Measurements from ENCODE around the gene DNAJB8.

DNAJB8 gene

GRCh38 chr3:128487538-128487812, 20.8 kb upstream of the DNAJB8 start:
- H2AFZ ChIP-seq (ENCODE audit: low read length): peak overlapping the region; percentile 83

DNA sequence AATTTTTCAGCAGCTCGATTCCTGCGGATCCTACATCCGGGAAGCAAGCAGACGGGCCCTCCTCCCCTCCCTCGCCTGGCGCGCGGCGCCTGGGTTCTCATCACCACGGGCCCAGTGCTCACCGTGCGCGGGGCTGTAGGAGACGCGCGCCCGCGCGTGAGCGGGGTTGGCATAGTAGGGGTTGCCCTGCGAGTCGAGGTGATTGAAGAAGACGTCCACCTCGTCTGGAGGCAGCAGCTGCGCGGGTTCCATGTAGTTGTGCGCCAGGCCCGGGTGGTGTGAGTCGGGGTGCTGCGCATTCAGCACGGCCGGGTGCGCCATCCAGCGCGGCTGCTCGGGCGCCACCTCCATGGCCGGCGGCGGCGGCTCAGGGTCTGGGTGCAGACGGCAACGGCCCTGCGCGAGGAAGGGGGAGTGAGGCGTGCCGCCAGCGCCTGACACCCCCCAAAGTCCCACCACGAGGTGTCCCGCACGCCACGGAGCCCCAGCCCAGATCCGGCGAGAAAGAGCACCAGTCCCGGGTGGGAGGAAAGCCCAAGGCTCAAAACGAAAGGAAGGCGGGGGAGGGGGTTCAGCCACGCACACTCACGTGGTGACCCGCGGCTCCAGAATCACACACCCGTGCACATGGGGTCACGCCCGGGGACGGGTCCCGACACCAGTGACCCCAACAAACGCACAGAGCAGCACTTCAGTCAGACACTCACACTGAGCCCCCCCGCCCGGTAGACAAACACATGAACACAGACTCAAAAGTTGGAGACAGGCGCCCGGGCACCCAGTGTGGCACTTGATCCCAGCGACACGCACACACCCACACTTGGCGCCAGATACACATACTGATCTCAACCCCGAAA, 20.2 kb upstream of the DNAJB8 start:
- Histone ChIP-seq H3K14ac (ENCODE audit: low read length) (no peak overlapping the region), H3K23ac (ENCODE audit: low read depth, low read length, poor library complexity) (peak overlapping the region; percentile 80), H3K9ac (ENCODE audit: low read depth, low read length, poor library complexity) (no peak overlapping the region), H2BK12ac (ENCODE audit: low read length) (peak overlapping the region; percentile 7), H3K4me3 (ENCODE audit: low read length in 2 of 2) (peak overlapping the region in 1 of 2 donors; percentile 57), H3K4ac (ENCODE audit: low read length) (no peak overlapping the region), H3K18ac (ENCODE audit: low read length) (peak overlapping the region; percentile 65), H2AK5ac (ENCODE audit: low read depth, low read length) (peak overlapping the region; percentile 40), H3K36me3 (replicated peaks in 1 of 2; ENCODE audit: control insufficient read depth in 2 of 2, insufficient read depth in 2 of 2, low read length in 2 of 2) (no peaks in the 10 kb centered on the region), H3K27ac (replicated peaks; ENCODE audit: low read length) (no peak overlapping the region), H3K27me3 (ENCODE audit: control insufficient read depth in 3 of 3, insufficient read depth in 3 of 3, low read depth in 1 of 3, low read length in 3 of 3) (peaks cover 77 to 100% (median 98%) of the 10 kb centered on the region in 3 experiments), H4K91ac (ENCODE audit: low read depth, low read length, poor library complexity) (no peak overlapping the region), H4K8ac (ENCODE audit: low read depth, low read length) (no peak overlapping the region), H2BK15ac (ENCODE audit: low read length) (no peak overlapping the region), H2BK5ac (ENCODE audit: low read length) (no peak overlapping the region), H3K9me3 (replicated peaks in 1 of 2; ENCODE audit: control insufficient read depth in 2 of 2, insufficient read depth in 1 of 2, low read depth in 1 of 2, low read length in 2 of 2) (no peaks in the 10 kb centered on the region), H3K4me1 (ENCODE audit: control insufficient read depth in 2 of 2, insufficient read depth in 1 of 2, low read depth in 1 of 2, low read length in 2 of 2) (peaks cover 23 to 43% of the 10 kb centered on the region in 2 donors), H3K79me1 (ENCODE audit: low read depth, low read length) (no peaks in the 10 kb centered on the region), H2AFZ (ENCODE audit: low read length) (peak overlapping the region; percentile 83), H2BK120ac (ENCODE audit: low read depth, low read length) (no peak overlapping the region), H3K4me2 (ENCODE audit: insufficient read depth, low read length, poor library complexity, severe bottlenecking) (peak overlapping the region; percentile 39)
- no CpG with 5 or more reads among the region's 75 CpGs for WGBS, 2 donors (ENCODE audit: extremely low coverage in 2 of 2, insufficient read length in 2 of 2, insufficient replicate concordance in 1 of 2)
- no peak for DNase-seq (ENCODE audit: low spot score)

More at GRCh38 chr3:128487538-128487812, 20.8 kb upstream of the DNAJB8 start:
- no peak overlapping the region for H3K9ac ChIP-seq (ENCODE audit: low read depth, low read length, poor library complexity)
- H2BK15ac ChIP-seq (ENCODE audit: low read length): no peak overlapping the region
- H3K4ac ChIP-seq (ENCODE audit: low read length): no peak overlapping the region
- H4K91ac ChIP-seq (ENCODE audit: low read depth, low read length, poor library complexity): no peak overlapping the region
- WGBS, 2 donors (ENCODE audit: extremely low coverage in 2 of 2, insufficient read length in 2 of 2, insufficient replicate concordance in 1 of 2): no CpG with 5 or more reads among the region's 18 CpGs
- H3K27ac ChIP-seq (replicated peaks; ENCODE audit: low read length): no peak overlapping the region
- no peak for DNase-seq (ENCODE audit: low spot score)
- peak overlapping the region; percentile 72 for H3K4me2 ChIP-seq (ENCODE audit: insufficient read depth, low read length, poor library complexity, severe bottlenecking)
- H2BK5ac ChIP-seq (ENCODE audit: low read length): no peak overlapping the region
- H3K4me3 ChIP-seq (ENCODE audit: low read length in 2 of 2): peak overlapping the region in 1 of 2 donors; percentile 16
- no peaks in the 10 kb centered on the region for H3K79me1 ChIP-seq (ENCODE audit: low read depth, low read length)
- no peak overlapping the region for H4K8ac ChIP-seq (ENCODE audit: low read depth, low read length)
- H2AK5ac ChIP-seq (ENCODE audit: low read depth, low read length): no peak overlapping the region
- no peaks in the 10 kb centered on the region for H3K36me3 ChIP-seq (replicated peaks in 1 of 2; ENCODE audit: control insufficient read depth in 2 of 2, insufficient read depth in 2 of 2, low read length in 2 of 2)
- H2BK12ac ChIP-seq (ENCODE audit: low read length): no peak overlapping the region
- peaks cover 80 to 100% (median 98%) of the 10 kb centered on the region in 3 experiments for H3K27me3 ChIP-seq (ENCODE audit: control insufficient read depth in 3 of 3, insufficient read depth in 3 of 3, low read depth in 1 of 3, low read length in 3 of 3)
- H3K9me3 ChIP-seq (replicated peaks in 1 of 2; ENCODE audit: control insufficient read depth in 2 of 2, insufficient read depth in 1 of 2, low read depth in 1 of 2, low read length in 2 of 2): no peaks in the 10 kb centered on the region
- H3K4me1 ChIP-seq (ENCODE audit: control insufficient read depth in 2 of 2, insufficient read depth in 1 of 2, low read depth in 1 of 2, low read length in 2 of 2): peaks cover 23 to 38% of the 10 kb centered on the region in 2 donors
- no peak overlapping the region for H3K14ac ChIP-seq (ENCODE audit: low read length)
- peak overlapping the region; percentile 53 for H3K23ac ChIP-seq (ENCODE audit: low read depth, low read length, poor library complexity)
- H2BK120ac ChIP-seq (ENCODE audit: low read depth, low read length): no peak overlapping the region
- no peak overlapping the region for H3K18ac ChIP-seq (ENCODE audit: low read length)

DNA sequence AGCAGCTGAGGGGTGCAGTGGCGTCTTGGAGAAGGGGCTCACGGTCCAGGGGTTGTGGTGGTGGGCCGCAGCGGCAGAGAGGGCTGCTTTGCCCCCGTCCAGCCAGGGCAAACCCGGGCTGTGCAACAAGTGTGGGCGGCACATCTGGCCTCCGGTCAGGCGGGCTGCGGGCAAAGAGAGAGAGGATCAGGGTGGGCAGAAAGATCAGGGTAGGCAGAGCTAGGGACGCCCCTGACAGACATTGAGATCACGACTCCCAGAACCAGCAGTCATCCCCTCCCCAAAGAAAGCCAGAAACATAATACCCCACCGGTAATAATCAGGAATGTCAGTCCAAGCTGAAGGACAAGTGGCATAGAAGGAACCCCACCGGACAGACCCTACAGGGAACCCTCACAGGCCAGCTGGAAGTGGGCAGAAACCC, 19.5 kb upstream of the DNAJB8 start:
- Histone ChIP-seq H3K36me3 (replicated peaks in 1 of 2; ENCODE audit: control insufficient read depth in 2 of 2, insufficient read depth in 2 of 2, low read length in 2 of 2) (no peaks in the 10 kb centered on the region), H2BK5ac (ENCODE audit: low read length) (no peak overlapping the region), H4K8ac (ENCODE audit: low read depth, low read length) (no peak overlapping the region), H3K27me3 (ENCODE audit: control insufficient read depth in 3 of 3, insufficient read depth in 3 of 3, low read depth in 1 of 3, low read length in 3 of 3) (peaks cover 72 to 100% (median 98%) of the 10 kb centered on the region in 3 experiments), H2BK120ac (ENCODE audit: low read depth, low read length) (no peak overlapping the region), H3K18ac (ENCODE audit: low read length) (peak overlapping the region; percentile 77), H4K91ac (ENCODE audit: low read depth, low read length, poor library complexity) (no peak overlapping the region), H2AFZ (ENCODE audit: low read length) (no peak overlapping the region), H3K4me3 (ENCODE audit: low read length in 2 of 2) (no peak overlapping the region), H2BK15ac (ENCODE audit: low read length) (peak overlapping the region; percentile 77), H3K9ac (ENCODE audit: low read depth, low read length, poor library complexity) (no peak overlapping the region), H2BK12ac (ENCODE audit: low read length) (no peak overlapping the region), H2AK5ac (ENCODE audit: low read depth, low read length) (peak overlapping the region; percentile 95), H3K27ac (replicated peaks; ENCODE audit: low read length) (no peak overlapping the region), H3K4ac (ENCODE audit: low read length) (no peak overlapping the region), H3K14ac (ENCODE audit: low read length) (no peak overlapping the region), H3K23ac (ENCODE audit: low read depth, low read length, poor library complexity) (peak overlapping the region; percentile 69), H3K79me1 (ENCODE audit: low read depth, low read length) (no peaks in the 10 kb centered on the region), H3K4me1 (ENCODE audit: control insufficient read depth in 2 of 2, insufficient read depth in 1 of 2, low read depth in 1 of 2, low read length in 2 of 2) (peaks cover 23 to 43% of the 10 kb centered on the region in 2 donors), H3K9me3 (replicated peaks in 1 of 2; ENCODE audit: control insufficient read depth in 2 of 2, insufficient read depth in 1 of 2, low read depth in 1 of 2, low read length in 2 of 2) (no peaks in the 10 kb centered on the region), H3K4me2 (ENCODE audit: insufficient read depth, low read length, poor library complexity, severe bottlenecking) (no peak overlapping the region)
- no CpG with 5 or more reads among the region's 14 CpGs for WGBS, 2 donors (ENCODE audit: extremely low coverage in 2 of 2, insufficient read length in 2 of 2, insufficient replicate concordance in 1 of 2)
- no peak for DNase-seq (ENCODE audit: low spot score)
